Femur (tissue), 1 donor: ENCODE data around the gene TEX19.
"Not testable (repeated sequence)": the region's sequence is repeated elsewhere in the genome, so short reads cannot be mapped to it uniquely, and the experiment has no call there.

Source experiments
- DNase-seq: peaks from one replicate; pipeline ENCODE4 v3.0.0-alpha.2; 2017

The TEX19 gene

GRCh38 chr17:82338858-82339633 is 20.0 kb upstream of the TEX19 start:
- peak; percentile 67 for DNase-seq

DNA sequence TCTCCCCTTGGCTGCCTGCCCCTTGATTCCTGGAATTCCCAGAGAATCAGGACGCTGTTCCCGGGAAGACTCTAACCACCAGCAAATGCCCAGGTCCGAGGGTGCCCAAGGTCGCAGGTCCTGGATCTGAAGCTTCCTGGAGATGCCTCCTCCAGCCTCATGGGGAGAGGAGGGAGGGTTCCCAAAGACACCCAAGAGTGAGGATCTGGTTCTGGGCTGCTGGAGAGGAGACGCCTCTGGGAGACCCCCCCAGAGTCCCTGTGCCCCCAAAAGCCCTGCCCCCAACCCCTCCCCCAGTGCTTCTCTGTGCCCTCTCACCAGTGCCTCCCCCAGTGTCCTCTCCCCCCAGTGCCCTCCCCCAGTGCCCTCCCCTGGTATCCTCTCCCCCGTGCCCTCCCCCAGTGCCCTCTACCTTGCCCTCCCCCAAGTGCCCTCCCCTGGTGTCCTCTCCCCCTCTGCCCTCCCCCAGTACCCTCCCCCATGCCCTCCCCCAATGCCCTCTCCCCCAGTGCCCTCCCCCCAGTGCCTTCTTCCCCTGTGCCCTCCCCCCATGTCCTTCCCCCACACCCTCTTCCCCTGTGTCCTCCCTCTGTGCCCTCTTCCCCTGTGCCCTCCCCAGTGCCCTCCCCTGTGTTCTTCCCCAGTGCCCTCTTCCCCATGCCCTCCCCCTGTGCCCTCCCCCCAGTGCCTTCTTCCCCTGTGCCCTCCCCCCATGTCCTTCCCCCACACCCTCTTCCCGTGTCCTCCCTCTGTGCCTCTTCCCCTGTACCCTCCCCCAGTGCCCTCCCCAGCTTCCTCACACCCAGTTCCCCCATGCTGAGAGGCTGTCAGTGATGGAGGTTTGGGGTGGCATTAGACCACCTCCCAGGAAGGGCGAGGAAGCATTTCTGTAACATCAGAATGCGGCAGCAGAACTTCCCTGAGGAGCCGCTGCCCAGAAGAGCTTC is 19.1 kb upstream of the TEX19 start:
- DNase-seq, result peak; percentile 55

DNA sequence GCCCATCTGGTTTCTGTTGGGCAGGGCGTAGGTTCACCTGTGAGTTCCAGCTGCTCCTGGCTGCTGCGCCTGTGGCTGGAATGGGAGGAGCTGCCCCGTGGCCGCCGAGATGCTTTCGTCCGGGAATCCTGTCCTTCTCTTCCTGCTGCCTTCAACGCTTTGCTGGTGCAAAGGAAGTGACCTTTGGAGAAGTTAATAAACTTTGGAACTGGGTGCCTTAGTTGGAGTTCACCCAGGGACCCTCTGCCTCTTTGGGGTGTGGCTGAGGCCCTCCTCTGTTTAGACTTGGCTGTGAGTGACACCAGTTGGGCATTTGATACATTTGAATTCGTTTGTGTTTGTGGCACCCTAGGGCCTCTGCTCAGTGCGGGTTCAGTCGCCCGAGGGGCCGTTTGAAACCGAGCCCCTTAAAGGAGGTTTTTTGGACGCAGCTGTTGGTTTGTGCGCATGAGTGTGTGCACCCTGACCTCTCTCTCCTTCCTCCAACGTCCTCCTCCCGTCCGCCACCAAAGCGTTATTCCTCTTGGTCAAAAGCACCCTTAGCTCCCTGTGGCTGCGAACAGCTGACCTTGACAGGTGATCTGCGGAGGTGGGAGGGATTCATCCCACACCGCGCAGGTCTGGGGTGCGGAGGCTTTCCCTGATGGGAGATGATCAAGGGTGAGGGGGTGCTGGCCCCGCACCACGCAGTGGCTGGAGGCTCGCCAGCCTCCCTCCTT is 16.5 kb upstream of the TEX19 start:
- DNase-seq, result no peak

GRCh38 chr17:82343560-82343959 is 15.5 kb upstream of the TEX19 start:
- DNase-seq, result no peak

GRCh38 chr17:82344175-82344907 is 14.7 kb upstream of the TEX19 start:
- DNase-seq, result no peak

DNA sequence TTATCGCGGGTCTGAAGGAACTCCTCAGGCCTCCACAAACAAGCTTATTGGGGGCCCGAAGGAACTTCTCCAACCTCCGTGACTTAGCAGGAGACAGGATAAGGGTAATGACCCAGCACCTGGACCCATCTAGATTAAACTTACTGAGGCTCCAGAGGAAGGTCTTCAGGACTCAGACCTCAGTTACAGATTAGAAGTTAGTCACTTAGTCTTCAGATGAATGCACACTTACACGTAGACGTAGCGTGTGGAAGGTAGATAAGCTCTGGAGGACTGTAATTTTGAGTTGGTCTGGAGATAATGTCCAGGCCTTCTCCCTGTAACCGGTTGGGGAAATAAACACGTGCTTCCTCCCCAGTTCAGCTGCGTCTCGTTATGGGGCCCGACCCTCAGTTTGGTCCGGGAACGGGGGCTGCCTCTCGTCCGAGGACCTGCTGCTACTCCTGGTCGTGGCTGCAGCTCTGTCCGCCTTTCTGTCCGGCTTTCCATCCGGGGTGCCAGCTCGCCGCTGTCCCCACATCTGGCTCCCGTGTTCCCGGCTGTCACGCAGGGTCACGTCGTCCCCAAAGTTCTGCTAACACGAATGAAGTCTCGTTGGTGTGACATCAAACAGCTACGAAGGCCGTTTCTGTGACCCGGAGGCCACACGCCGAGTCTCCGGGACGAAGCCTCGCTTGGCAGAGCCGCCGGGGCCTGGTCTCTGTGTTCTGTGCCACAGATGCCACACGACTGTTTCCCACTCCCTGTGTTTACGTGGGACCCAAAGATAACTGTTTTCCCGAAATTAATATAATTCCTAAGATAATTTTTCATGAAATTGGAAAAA is 13.7 kb upstream of the TEX19 start:
- no peak for DNase-seq

DNA sequence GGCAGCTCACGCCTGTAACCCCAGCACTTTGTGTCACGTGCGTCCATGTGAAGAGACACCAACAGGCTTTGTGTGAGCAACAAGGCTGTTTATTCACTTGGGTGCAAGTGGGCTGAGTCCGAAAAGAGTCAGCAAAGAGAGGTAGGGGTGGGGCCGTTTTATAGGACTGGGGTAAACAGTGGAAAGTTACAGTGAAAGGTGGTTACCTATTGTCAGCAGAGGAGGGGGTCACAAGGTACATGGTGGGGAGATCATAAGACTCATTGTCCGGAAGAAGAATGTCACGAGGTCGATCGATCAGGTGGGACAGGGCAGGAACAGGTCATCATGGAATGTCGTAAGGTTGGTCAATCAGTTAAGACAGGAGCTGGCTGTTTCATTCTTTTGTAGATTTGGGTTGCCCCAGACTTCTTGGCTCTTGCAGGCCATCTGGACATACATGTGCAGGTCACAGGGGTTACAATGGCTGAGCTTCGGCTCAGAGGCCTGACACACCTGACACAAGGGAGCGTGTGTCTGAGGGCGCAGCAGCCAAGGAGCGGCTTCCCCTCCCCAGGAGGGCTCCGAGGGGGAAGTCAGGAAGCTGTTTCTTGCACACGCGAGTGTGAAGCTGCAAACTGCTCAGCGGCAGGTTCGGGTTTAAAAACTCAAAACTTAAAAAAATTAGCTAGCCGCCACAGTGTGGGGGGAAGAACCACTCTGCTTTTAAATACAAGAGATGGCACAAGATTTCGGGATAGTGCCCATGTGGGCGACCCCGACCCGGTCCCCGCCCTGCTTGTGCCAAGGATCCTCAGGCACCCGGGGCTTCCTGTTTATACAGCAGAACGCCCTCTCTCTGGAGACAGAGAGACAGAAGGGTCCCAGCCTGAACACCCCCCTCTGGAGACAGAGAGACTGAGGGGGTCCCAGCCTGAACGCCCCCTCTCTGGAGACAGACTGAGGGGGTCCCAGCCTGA is 12.4 kb upstream of the TEX19 start:
- no peak for DNase-seq

GRCh38 chr17:82347994-82348393 is 11.1 kb upstream of the TEX19 start:
- not testable (repeated sequence) for DNase-seq

DNA sequence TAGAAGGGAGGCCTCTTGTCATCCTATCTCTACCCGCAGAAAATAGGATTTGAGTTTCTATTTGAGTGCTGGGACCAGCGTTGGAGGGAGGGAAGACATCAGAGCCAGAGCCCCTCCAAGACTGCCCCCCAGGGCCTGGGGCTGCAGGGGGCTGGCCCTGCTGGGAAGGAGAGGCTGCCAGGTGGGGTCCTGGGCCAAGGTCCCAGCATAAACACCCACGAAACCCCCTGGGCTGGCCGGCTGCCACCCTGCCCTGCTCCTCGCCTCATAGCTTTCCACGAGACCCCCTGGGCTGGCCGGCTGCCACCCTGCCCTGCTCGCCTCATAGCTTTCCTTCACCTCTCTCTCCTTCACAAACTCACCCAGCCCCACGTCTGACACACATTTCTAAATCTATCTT is 10.6 kb upstream of the TEX19 start:
- no peak for DNase-seq

- DNase-seq, result no peak
Observed at GRCh38 chr17:82348866-82349265, 10.2 kb upstream of the TEX19 start.

GRCh38 chr17:82349287-82349701 is 9.8 kb upstream of the TEX19 start:
- DNase-seq, result peak; percentile 59

GRCh38 chr17:82350182-82351030 is 8.6 kb upstream of the TEX19 start:
- DNase-seq, result no peak

GRCh38 chr17:82351254-82351712 is 7.8 kb upstream of the TEX19 start:
- DNase-seq, result no peak

GRCh38 chr17:82351713-82352488 is 7.1 kb upstream of the TEX19 start:
- peak; percentile 90 for DNase-seq

- DNase-seq, result no peak
Observed at GRCh38 chr17:82353484-82353883, 5.6 kb upstream of the TEX19 start.

DNA sequence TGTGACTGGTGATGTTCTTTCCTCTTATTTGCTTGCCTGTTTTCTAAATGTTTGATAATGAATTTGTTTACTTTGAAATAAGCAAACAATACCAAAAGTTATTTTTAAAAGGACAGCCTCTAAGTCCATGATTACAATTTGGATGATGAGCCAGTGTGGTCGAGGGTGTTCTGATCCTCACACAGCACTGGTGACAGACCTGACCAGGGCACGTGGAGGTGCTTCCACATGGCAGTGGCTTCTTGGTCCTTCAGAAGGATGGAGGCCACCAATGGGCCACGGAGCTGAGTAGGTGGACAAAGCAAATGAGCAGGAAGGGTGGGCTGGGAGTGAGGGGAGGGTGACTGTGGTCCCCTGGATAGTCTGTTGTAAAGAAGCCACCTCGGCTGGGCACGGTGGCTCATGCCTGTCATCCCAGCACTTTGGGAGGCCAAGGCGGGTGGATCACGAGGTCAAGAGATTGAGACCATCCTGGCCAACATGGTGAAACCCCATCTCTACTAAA is 4.2 kb upstream of the TEX19 start:
- no peak for DNase-seq

GRCh38 chr17:82355770-82356427 is 3.1 kb upstream of the TEX19 start:
- peak; percentile 60 for DNase-seq
